Measurements from ENCODE around the gene TBX19.

The TBX19 gene

GRCh38 chr1:168297019-168297730 lies 16.5 kb downstream of the TBX19 start:
- DNase-seq (no peak), ATAC-seq (no peak)
- Mint-ChIP-seq H3K27me3 (no peaks in the 10 kb centered on the region), H3K4me1 (no peaks in the 10 kb centered on the region), H3K9me3 (no peaks in the 10 kb centered on the region), H3K27ac (no peak overlapping the region), H3K4me3 (no peak overlapping the region)

GRCh38 chr1:168298446-168298845 lies 17.8 kb downstream of the TBX19 start:
- Mint-ChIP-seq H3K27ac (no peak overlapping the region), H3K27me3 (no peaks in the 10 kb centered on the region), H3K4me1 (no peaks in the 10 kb centered on the region), H3K4me3 (no peak overlapping the region), H3K9me3 (no peaks in the 10 kb centered on the region)
- ATAC-seq: no peak
- no peak for DNase-seq

- Mint-ChIP-seq H3K27me3 (no peaks in the 10 kb centered on the region), H3K27ac (no peak overlapping the region), H3K4me3 (no peak overlapping the region), H3K4me1 (no peaks in the 10 kb centered on the region), H3K9me3 (no peaks in the 10 kb centered on the region)
- DNase-seq (no peak), ATAC-seq (no peak)
Observed at GRCh38 chr1:168300626-168301025, 19.9 kb downstream of the TBX19 start.

GRCh38 chr1:168301664-168302320 lies 21.1 kb downstream of the TBX19 start:
- no peak for DNase-seq
- Mint-ChIP-seq H3K27ac (no peak overlapping the region), H3K27me3 (no peaks in the 10 kb centered on the region), H3K4me1 (no peaks in the 10 kb centered on the region), H3K4me3 (no peak overlapping the region), H3K9me3 (no peaks in the 10 kb centered on the region)
- no peak for ATAC-seq

GRCh38 chr1:168303716-168304540 lies 23.3 kb downstream of the TBX19 start:
- H3K27ac Mint-ChIP-seq: no peak overlapping the region
- no peaks in the 10 kb centered on the region for H3K4me1 Mint-ChIP-seq
- DNase-seq (no peak), ATAC-seq (no peak)
- H3K27me3 Mint-ChIP-seq: no peaks in the 10 kb centered on the region
- no peaks in the 10 kb centered on the region for H3K9me3 Mint-ChIP-seq
- no peak overlapping the region for H3K4me3 Mint-ChIP-seq

- no peaks in the 10 kb centered on the region for H3K9me3 Mint-ChIP-seq
- no peak overlapping the region for H3K4me3 Mint-ChIP-seq
- no peak for DNase-seq
- H3K27me3 Mint-ChIP-seq: no peaks in the 10 kb centered on the region
- no peak overlapping the region for H3K27ac Mint-ChIP-seq
- no peaks in the 10 kb centered on the region for H3K4me1 Mint-ChIP-seq
- no peak for ATAC-seq
Observed at GRCh38 chr1:168304865-168305264, 24.2 kb downstream of the TBX19 start.

GRCh38 chr1:168312718-168313604 lies 32.3 kb downstream of the TBX19 start:
- peaks cover 10% of the 10 kb centered on the region for H3K4me1 Mint-ChIP-seq
- H3K4me3 Mint-ChIP-seq: no peak overlapping the region
- peak; percentile 77 for ATAC-seq
- H3K27ac Mint-ChIP-seq: no peak overlapping the region
- peaks cover 0 to 6% of the 10 kb centered on the region in 2 donors for H3K9me3 Mint-ChIP-seq
- no peak for DNase-seq
- H3K27me3 Mint-ChIP-seq: no peaks in the 10 kb centered on the region

- DNase-seq (no peak), ATAC-seq (no peak)
- no peaks in the 10 kb centered on the region for H3K27me3 Mint-ChIP-seq
- H3K9me3 Mint-ChIP-seq: peaks cover 0 to 6% of the 10 kb centered on the region in 2 donors
- no peak overlapping the region for H3K27ac Mint-ChIP-seq
- no peak overlapping the region for H3K4me3 Mint-ChIP-seq
- H3K4me1 Mint-ChIP-seq: peaks cover 10% of the 10 kb centered on the region
Observed at GRCh38 chr1:168316142-168316541, 35.5 kb downstream of the TBX19 start.

GRCh38 chr1:168317309-168317708 lies 36.6 kb downstream of the TBX19 start:
- H3K4me1 Mint-ChIP-seq: peaks cover 10% of the 10 kb centered on the region
- no peak overlapping the region for H3K27ac Mint-ChIP-seq
- H3K27me3 Mint-ChIP-seq: no peaks in the 10 kb centered on the region
- H3K9me3 Mint-ChIP-seq: peaks cover 0 to 6% of the 10 kb centered on the region in 2 donors
- no peak overlapping the region for H3K4me3 Mint-ChIP-seq
- ATAC-seq: no peak
- DNase-seq: no peak

- Mint-ChIP-seq H3K4me3 (no peak overlapping the region), H3K9me3 (peaks cover 0 to 8% of the 10 kb centered on the region in 2 donors), H3K27me3 (no peaks in the 10 kb centered on the region), H3K4me1 (no peaks in the 10 kb centered on the region), H3K27ac (no peak overlapping the region)
- ATAC-seq: no peak
- no peak for DNase-seq
Observed at GRCh38 chr1:168319691-168320090, 39.0 kb downstream of the TBX19 start.

GRCh38 chr1:168320149-168320548 lies 39.5 kb downstream of the TBX19 start:
- DNase-seq (no peak), ATAC-seq (no peak)
- no peaks in the 10 kb centered on the region for H3K27me3 Mint-ChIP-seq
- no peaks in the 10 kb centered on the region for H3K4me1 Mint-ChIP-seq
- no peak overlapping the region for H3K4me3 Mint-ChIP-seq
- no peak overlapping the region for H3K27ac Mint-ChIP-seq
- peaks cover 0 to 12% of the 10 kb centered on the region in 2 donors for H3K9me3 Mint-ChIP-seq

- Mint-ChIP-seq H3K27ac (no peak overlapping the region), H3K4me1 (no peaks in the 10 kb centered on the region), H3K9me3 (peaks cover 0 to 14% of the 10 kb centered on the region in 2 donors), H3K27me3 (no peaks in the 10 kb centered on the region), H3K4me3 (no peak overlapping the region)
- ATAC-seq (no peak), DNase-seq (no peak)
Observed at GRCh38 chr1:168320800-168321450, 40.2 kb downstream of the TBX19 start.

GRCh38 chr1:168321945-168322344 lies 41.3 kb downstream of the TBX19 start:
- peak; percentile 89 for ATAC-seq
- no peak overlapping the region for H3K27ac Mint-ChIP-seq
- H3K4me3 Mint-ChIP-seq: no peak overlapping the region
- peaks cover 0 to 9% of the 10 kb centered on the region in 2 donors for H3K9me3 Mint-ChIP-seq
- H3K27me3 Mint-ChIP-seq: no peaks in the 10 kb centered on the region
- no peak for DNase-seq
- no peaks in the 10 kb centered on the region for H3K4me1 Mint-ChIP-seq

GRCh38 chr1:168324745-168325425 lies 44.2 kb downstream of the TBX19 start:
- Mint-ChIP-seq H3K27me3 (no peaks in the 10 kb centered on the region), H3K4me3 (no peak overlapping the region), H3K4me1 (no peaks in the 10 kb centered on the region), H3K9me3 (peaks cover 0 to 8% of the 10 kb centered on the region in 2 donors), H3K27ac (no peak overlapping the region)
- ATAC-seq (no peak), DNase-seq (no peak)

All from stimulated activated naive CD8-positive, alpha-beta T cell treated with anti-CD3 and anti-CD28 coated beads, Interleukin-15, amount 100 ng/mL, for 72 hours (primary cell).